GM06990 (cell line): ENCODE data around the gene MYO7A.

Source experiments
- DNase-seq: peaks from one replicate; pipeline ENCODE4 v3.0.0-alpha.2; 2011; ENCODE audit not compliant: insufficient read length; ENCODE audit errors: extremely low read depth
- H3K27me3 ChIP-seq: replicated peaks from 2 replicates; pipeline ENCODE4 v1.6.0; 2011; ENCODE audit warnings: low read length; ENCODE audit not compliant: control insufficient read depth, insufficient read depth
- H3K36me3 ChIP-seq: 2 replicates; pipeline ENCODE4 v1.5.1; 2011; ENCODE audit warnings: low read length; ENCODE audit not compliant: control insufficient read depth, insufficient read depth
- H3K4me3 ChIP-seq: replicated peaks from 2 replicates; pipeline ENCODE4 v1.5.1; 2011; ENCODE audit warnings: low read depth, mild to moderate bottlenecking, control low read depth, low read length
- CTCF ChIP-seq: IDR thresholded peaks from 2 replicates; pipeline ENCODE4 v1.5.1; 2011; ENCODE audit warnings: low read length, control low read depth, mild to moderate bottlenecking, inconsistent platforms; ENCODE audit not compliant: insufficient read depth, poor library complexity, severe bottlenecking

Gene MYO7A

GRCh38 chr11:77223797-77224196 lies 95.8 kb downstream of the MYO7A start:
- no peaks in the 10 kb centered on the region for H3K36me3 ChIP-seq
- TF ChIP-seq CTCF: no peak
- no peaks in the 10 kb centered on the region for H3K27me3 ChIP-seq
- H3K4me3 ChIP-seq: no peak overlapping the region
- DNase-seq: no peak

GRCh38 chr11:77230878-77231605 lies 103.0 kb downstream of the MYO7A start:
- Histone ChIP-seq H3K4me3 (no peak overlapping the region), H3K36me3 (no peaks in the 10 kb centered on the region), H3K27me3 (no peaks in the 10 kb centered on the region; the same call in none of the 2 replicates)
- no peak for TF ChIP-seq CTCF
- no peak for DNase-seq

- TF ChIP-seq CTCF: no peak
- Histone ChIP-seq H3K36me3 (no peaks in the 10 kb centered on the region), H3K4me3 (no peak overlapping the region), H3K27me3 (no peaks in the 10 kb centered on the region; the same call in none of the 2 replicates)
- no peak for DNase-seq
Observed at GRCh38 chr11:77231800-77232199, 103.8 kb downstream of the MYO7A start.

GRCh38 chr11:77232242-77232641 lies 104.2 kb downstream of the MYO7A start:
- DNase-seq: no peak
- no peak for TF ChIP-seq CTCF
- Histone ChIP-seq H3K4me3 (no peak overlapping the region), H3K36me3 (no peaks in the 10 kb centered on the region), H3K27me3 (no peaks in the 10 kb centered on the region; the same call in none of the 2 replicates)

- no peak for DNase-seq
- Histone ChIP-seq H3K4me3 (no peak overlapping the region), H3K36me3 (no peaks in the 10 kb centered on the region), H3K27me3 (no peaks in the 10 kb centered on the region; the same call in none of the 2 replicates)
- TF ChIP-seq CTCF: no peak
Observed at GRCh38 chr11:77233011-77233410, 105.0 kb downstream of the MYO7A start.
